OCI-LY7 (cell line): ENCODE results near the gene GUCY1A2.

ENCODE experiments used
- EZH2phosphoT487 ChIP-seq: fragments of 200-600 bp; sonication (generic); IDR thresholded peaks from 2 replicates; pipeline ENCODE4 v1.6.1; 2018; ENCODE audit warnings: low read depth, borderline replicate concordance, mild to moderate bottlenecking, mixed run types, antibody characterized with exemption, low read length, moderate library complexity, mixed read lengths
- TF ChIP-seq, protein P1 (sequence below): fragments of 200-600 bp; sonication (generic); conservative IDR thresholded peaks from 2 replicates; pipeline ENCODE4 v1.5.1; 2014; ENCODE audit warnings: mild to moderate bottlenecking, antibody characterized with exemption, low read length, moderate library complexity, mixed read lengths

DNA sequence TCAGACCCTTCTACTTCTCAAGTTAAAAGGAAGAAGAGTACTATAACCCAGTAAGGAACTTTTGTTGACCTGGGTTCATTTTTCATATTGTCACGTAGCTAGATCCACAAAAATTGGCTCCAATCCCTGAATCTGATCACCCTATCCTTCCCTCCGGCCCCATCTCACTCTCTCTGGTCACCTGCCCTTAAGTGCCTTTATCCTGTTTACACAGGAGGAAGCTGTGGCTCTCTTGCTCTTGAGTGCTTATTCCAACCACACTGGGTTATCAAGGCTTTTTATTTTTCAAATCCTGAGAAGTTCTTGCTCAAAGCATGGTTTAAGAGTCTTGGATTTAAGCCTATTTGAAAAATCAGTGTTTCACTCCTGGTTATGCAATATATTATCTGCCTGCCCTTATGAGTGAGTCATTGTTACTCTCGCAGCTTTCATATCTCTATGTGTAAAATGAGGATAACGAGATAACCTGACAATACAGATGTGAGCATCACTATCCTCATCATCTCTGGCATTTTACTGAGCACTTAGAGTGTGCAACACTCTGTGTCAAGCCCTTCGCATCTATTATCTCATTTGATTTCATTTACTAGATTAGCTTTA, 293.9 kb downstream of the GUCY1A2 start:
- TF ChIP-seq, protein P1, sequence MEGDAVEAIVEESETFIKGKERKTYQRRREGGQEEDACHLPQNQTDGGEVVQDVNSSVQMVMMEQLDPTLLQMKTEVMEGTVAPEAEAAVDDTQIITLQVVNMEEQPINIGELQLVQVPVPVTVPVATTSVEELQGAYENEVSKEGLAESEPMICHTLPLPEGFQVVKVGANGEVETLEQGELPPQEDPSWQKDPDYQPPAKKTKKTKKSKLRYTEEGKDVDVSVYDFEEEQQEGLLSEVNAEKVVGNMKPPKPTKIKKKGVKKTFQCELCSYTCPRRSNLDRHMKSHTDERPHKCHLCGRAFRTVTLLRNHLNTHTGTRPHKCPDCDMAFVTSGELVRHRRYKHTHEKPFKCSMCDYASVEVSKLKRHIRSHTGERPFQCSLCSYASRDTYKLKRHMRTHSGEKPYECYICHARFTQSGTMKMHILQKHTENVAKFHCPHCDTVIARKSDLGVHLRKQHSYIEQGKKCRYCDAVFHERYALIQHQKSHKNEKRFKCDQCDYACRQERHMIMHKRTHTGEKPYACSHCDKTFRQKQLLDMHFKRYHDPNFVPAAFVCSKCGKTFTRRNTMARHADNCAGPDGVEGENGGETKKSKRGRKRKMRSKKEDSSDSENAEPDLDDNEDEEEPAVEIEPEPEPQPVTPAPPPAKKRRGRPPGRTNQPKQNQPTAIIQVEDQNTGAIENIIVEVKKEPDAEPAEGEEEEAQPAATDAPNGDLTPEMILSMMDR = no peak
- TF ChIP-seq EZH2phosphoT487 = no peak
